Prostate gland (tissue), 2 donors: Measurements from ENCODE around the gene ERGIC3.

ENCODE experiments used
- CTCF ChIP-seq, 4 experiments: fragments of 200-600 bp in 2 of 4; fragments of 450-650 bp in 2 of 4; sonication (generic) in 2 of 4; IDR thresholded peaks; 1 replicate in 3 of 4; 2 replicates in 1 of 4; pipeline ENCODE4 v1.5.1; 2016 to 2019; ENCODE audit warnings: antibody characterized with exemption in 4 of 4, mild to moderate bottlenecking in 2 of 4, moderate library complexity in 2 of 4
- POLR2A ChIP-seq: fragments of 450-650 bp; IDR thresholded peaks from one replicate; pipeline ENCODE4 v1.6.1; 2016; ENCODE audit warnings: antibody characterized with exemption, mild to moderate bottlenecking
- POLR2AphosphoS5 ChIP-seq: sonication (generic); formaldehyde crosslinking; IDR thresholded peaks from one replicate; pipeline ENCODE4 v1.6.1; 2017; ENCODE audit warnings: antibody characterized with exemption

GRCh38 chr20:35564905-35565304, 23.0 kb downstream of the ERGIC3 start:
- no peak for TF ChIP-seq CTCF (IDR thresholded peaks at IDR 0.05)
- no peak for TF ChIP-seq POLR2A
- TF ChIP-seq POLR2AphosphoS5, result no peak
